AG09309 (cell line): ENCODE data around the gene MYO1D.

Experiments used
- DNase-seq: peaks from one replicate; pipeline ENCODE4 v3.0.0-alpha.2; 2010; ENCODE audit warnings: low read depth
- H3K4me3 ChIP-seq: 2 replicates; pipeline ENCODE4 v1.5.1; 2011; ENCODE audit warnings: mild to moderate bottlenecking, low read depth, low read length, moderate library complexity; ENCODE audit not compliant: control insufficient read depth
- CTCF ChIP-seq: IDR thresholded peaks from 2 replicates; pipeline ENCODE4 v1.5.1; 2011; ENCODE audit warnings: mild to moderate bottlenecking, low read depth, low read length, inconsistent platforms; ENCODE audit not compliant: insufficient read depth, control insufficient read depth; ENCODE audit errors: missing control alignments

Gene MYO1D

GRCh38 chr17:32636598-32637218, 240.2 kb downstream of the MYO1D start:
- no peak for DNase-seq
- no peak for TF ChIP-seq CTCF
- no peak overlapping the region for H3K4me3 ChIP-seq

GRCh38 chr17:32634167-32634566, 242.8 kb downstream of the MYO1D start:
- TF ChIP-seq CTCF = no peak
- DNase-seq = no peak
- no peak overlapping the region for H3K4me3 ChIP-seq

- no peak for DNase-seq
- no peak overlapping the region for H3K4me3 ChIP-seq
- TF ChIP-seq CTCF = no peak
Observed at GRCh38 chr17:32631341-32632096, 245.4 kb downstream of the MYO1D start.

- DNase-seq = no peak
- H3K4me3 ChIP-seq = no peak overlapping the region
- no peak for TF ChIP-seq CTCF
Observed at GRCh38 chr17:32629563-32630190, 247.2 kb downstream of the MYO1D start.

GRCh38 chr17:32628271-32629044, 248.5 kb downstream of the MYO1D start:
- TF ChIP-seq CTCF = no peak
- no peak overlapping the region for H3K4me3 ChIP-seq
- no peak for DNase-seq

- H3K4me3 ChIP-seq = no peak overlapping the region
- DNase-seq = no peak
- no peak for TF ChIP-seq CTCF
Observed at GRCh38 chr17:32627239-32627996, 249.5 kb downstream of the MYO1D start.
